HepG2 (cell line): Measurements from ENCODE around the gene GSS. TPM values are rescaled to one million over a fixed set of nuclear protein-coding genes. Genes with fewer than 3 reads are reported as not detected.
A peak's percentile ranks its signal among the peaks of the same experiment; 100 is the strongest.

Experiments
- ATRX ChIP-seq: sonication (generic); formaldehyde crosslinking; IDR thresholded peaks from 2 replicates; pipeline ENCODE4 v1.4.0; 2020; ENCODE audit warnings: missing genetic modification reagents, borderline replicate concordance
- CEBPZ ChIP-seq: IDR thresholded peaks from 2 replicates; pipeline ENCODE4 v1.6.1; 2012; ENCODE audit warnings: low read length, improper control_type of control experiment
- CSRNP1 ChIP-seq: sonication (generic); formaldehyde crosslinking; IDR thresholded peaks from 2 replicates; pipeline ENCODE4 v1.8.1; 2023; ENCODE audit warnings: mild to moderate bottlenecking, missing genetic modification reagents
- ETV6 ChIP-seq: sonication (generic); formaldehyde crosslinking; conservative IDR thresholded peaks from 2 replicates; pipeline ENCODE4 v1.4.0; 2020; ENCODE audit warnings: missing genetic modification reagents
- FOXO4 ChIP-seq: sonication (generic); formaldehyde crosslinking; conservative IDR thresholded peaks from 2 replicates; pipeline ENCODE4 v1.8.1; 2023; ENCODE audit warnings: missing genetic modification reagents
- HOXD1 ChIP-seq: sonication (generic); formaldehyde crosslinking; IDR thresholded peaks from 2 replicates; pipeline ENCODE4 v1.5.0; 2020; ENCODE audit warnings: missing genetic modification reagents
- KDM5A ChIP-seq: fragments of 200-600 bp; sonication (generic); IDR thresholded peaks from 2 replicates; pipeline ENCODE4 v1.7.0; 2018; ENCODE audit warnings: antibody characterized with exemption, mild to moderate bottlenecking, low read length, borderline replicate concordance
- SPEN ChIP-seq: sonication (generic); formaldehyde crosslinking; IDR thresholded peaks from 2 replicates; pipeline ENCODE4 v1.5.1; 2020; ENCODE audit warnings: low read depth, mild to moderate bottlenecking, missing genetic modification reagents
- TBX2 ChIP-seq: sonication (generic); formaldehyde crosslinking; IDR thresholded peaks from 2 replicates; pipeline ENCODE4 v1.5.0; 2020; ENCODE audit warnings: missing genetic modification reagents, mild to moderate bottlenecking, borderline replicate concordance
- TMF1 ChIP-seq: sonication (generic); formaldehyde crosslinking; IDR thresholded peaks from 2 replicates; pipeline ENCODE4 v1.8.1; 2022; ENCODE audit warnings: low read depth, missing genetic modification reagents
- TOPORS ChIP-seq: sonication (generic); formaldehyde crosslinking; IDR thresholded peaks from 2 replicates; pipeline ENCODE4 v1.8.0; 2023; ENCODE audit warnings: mild to moderate bottlenecking, missing genetic modification reagents
- TRIM22 ChIP-seq: fragments of 450-650 bp; IDR thresholded peaks from 2 replicates; pipeline ENCODE4 v1.6.1; 2017
- ZBTB14 ChIP-seq: sonication (generic); formaldehyde crosslinking; IDR thresholded peaks from 2 replicates; pipeline ENCODE4 v1.4.0; 2020; ENCODE audit warnings: missing genetic modification reagents
- ZBTB7A ChIP-seq: sonication (generic); formaldehyde crosslinking; IDR thresholded peaks from 2 replicates; pipeline ENCODE4 v1.8.0; 2022; ENCODE audit warnings: mild to moderate bottlenecking, missing genetic modification reagents
- ZFP36 ChIP-seq: fragments of 150-350 bp; IDR thresholded peaks from 2 replicates; pipeline ENCODE4 v1.6.1; 2018; ENCODE audit warnings: borderline replicate concordance, low read length, low read depth; ENCODE audit not compliant: partially characterized antibody
- ZNF44 ChIP-seq: sonication (generic); formaldehyde crosslinking; IDR thresholded peaks from 2 replicates; pipeline ENCODE4 v1.5.1; 2020; ENCODE audit warnings: mild to moderate bottlenecking, missing genetic modification reagents
- ZNF83 ChIP-seq: sonication (generic); formaldehyde crosslinking; IDR thresholded peaks from 2 replicates; pipeline ENCODE4 v1.4.0; 2020; ENCODE audit warnings: missing genetic modification reagents, mild to moderate bottlenecking, borderline replicate concordance
- polyA plus RNA-seq, 8 experiments: library from polyadenylated mRNA; depleted of rRNA in 3 of 8; stranded (reverse) in 7 of 8; unstranded in 1 of 8; fragments of >200 nt; fragmentation: Illumina TruSeq in 4 of 8; extraction: Trizol in 4 of 8; gene quantifications; 2 replicates each; pipeline versions ENCODE4 v1.2.1 to v1.2.3, GENCODE V29; 2011 to 2016; ENCODE audit warnings: low read depth in 4 of 8, missing spikeins in 1 of 8, mixed read lengths in 1 of 8; ENCODE audit not compliant: insufficient read depth in 1 of 8
- total RNA-seq, 5 experiments: library from RNA; depleted of rRNA; stranded (reverse); fragments of >200 nt; fragmentation: Illumina TruSeq; extraction: Trizol; gene quantifications; 2 replicates each; pipeline ENCODE4 v1.2.3, GENCODE V29; 2016; ENCODE audit warnings: low read depth in 1 of 5

The GSS gene
- total and polyA plus RNA-seq, 2 of the 13 experiments (the other 11 are each of a cell fraction or from before 2014, with no cell fraction given): 80.1 to 102 TPM

- TF ChIP-seq ZFP36: no peak
- TF ChIP-seq TOPORS (CRISPR knock-in tag): no peak
- peak; percentile 86; the same call in 1 of the 2 replicates for TF ChIP-seq TMF1 (CRISPR knock-in tag)
- no peak for TF ChIP-seq ZBTB14 (CRISPR knock-in tag)
- TF ChIP-seq CEBPZ: no peak
- no peak for TF ChIP-seq TRIM22
- peak; percentile 20; the same call in 1 of the 2 replicates for TF ChIP-seq ZNF83 (CRISPR knock-in tag)
- no peak for TF ChIP-seq ATRX (CRISPR knock-in tag)
- TF ChIP-seq ZNF44 (CRISPR knock-in tag): no peak
- peak; percentile 76; the same call in 1 of the 2 replicates for TF ChIP-seq SPEN (CRISPR knock-in tag)
- TF ChIP-seq KDM5A: no peak
- TF ChIP-seq HOXD1 (CRISPR knock-in tag): no peak
- peak; percentile 57; the same call in 1 of the 2 replicates for TF ChIP-seq CSRNP1 (CRISPR knock-in tag)
- 0 out of 2 replicates have a peak, but pooled peaks have one; percentile 29 for TF ChIP-seq ZBTB7A (CRISPR knock-in tag)
- no peak for TF ChIP-seq ETV6 (CRISPR knock-in tag)
- TF ChIP-seq FOXO4: 0 out of 2 replicates have a peak, but pooled peaks have one; percentile 39
- TF ChIP-seq TBX2 (CRISPR knock-in tag): peak; percentile 49; the same call in 1 of the 2 replicates
Observed at GRCh38 chr20:34994509-34995131, 39.0 kb upstream of the GSS start (continued).
